ENCODE data around the gene OR51B4. TPM values are rescaled to one million over a fixed set of nuclear protein-coding genes. Genes with fewer than 3 reads are reported as not detected.
"Not testable (repeated sequence)": the region's sequence is repeated elsewhere in the genome, so short reads cannot be mapped to it uniquely, and the experiment has no call there.

Gene OR51B4, protein sequence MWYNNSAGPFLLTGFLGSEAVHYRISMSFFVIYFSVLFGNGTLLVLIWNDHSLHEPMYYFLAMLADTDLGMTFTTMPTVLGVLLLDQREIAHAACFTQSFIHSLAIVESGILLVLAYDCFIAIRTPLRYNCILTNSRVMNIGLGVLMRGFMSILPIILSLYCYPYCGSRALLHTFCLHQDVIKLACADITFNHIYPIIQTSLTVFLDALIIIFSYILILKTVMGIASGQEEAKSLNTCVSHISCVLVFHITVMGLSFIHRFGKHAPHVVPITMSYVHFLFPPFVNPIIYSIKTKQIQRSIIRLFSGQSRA
- not detected for total RNA-seq
- long read RNA-seq = 0 reads

DNA sequence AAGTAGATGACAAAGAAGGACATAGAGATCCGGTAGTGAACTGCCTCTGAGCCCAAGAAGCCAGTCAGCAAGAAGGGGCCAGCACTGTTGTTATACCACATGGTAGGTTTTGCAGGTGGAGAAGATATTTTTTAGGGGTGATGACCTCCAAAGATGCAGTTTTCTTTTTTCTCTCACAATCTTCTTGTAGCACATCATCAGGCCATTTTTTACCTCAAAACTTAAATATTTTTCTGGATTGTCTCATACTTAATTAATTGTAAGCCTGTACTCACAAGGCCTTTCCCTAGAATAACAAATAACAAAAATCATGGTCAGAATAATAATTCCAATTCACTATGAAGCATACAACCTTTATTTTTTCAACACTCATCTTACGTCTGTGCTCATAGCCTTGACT, at the start of gene OR51B4:
Gene OR51B4, minus strand, starts transcription at position 101 of the 400 bp plus-strand sequence. Its CDS starts 0 bp downstream, at position 101.
- ATAC-seq = no peak

DNA sequence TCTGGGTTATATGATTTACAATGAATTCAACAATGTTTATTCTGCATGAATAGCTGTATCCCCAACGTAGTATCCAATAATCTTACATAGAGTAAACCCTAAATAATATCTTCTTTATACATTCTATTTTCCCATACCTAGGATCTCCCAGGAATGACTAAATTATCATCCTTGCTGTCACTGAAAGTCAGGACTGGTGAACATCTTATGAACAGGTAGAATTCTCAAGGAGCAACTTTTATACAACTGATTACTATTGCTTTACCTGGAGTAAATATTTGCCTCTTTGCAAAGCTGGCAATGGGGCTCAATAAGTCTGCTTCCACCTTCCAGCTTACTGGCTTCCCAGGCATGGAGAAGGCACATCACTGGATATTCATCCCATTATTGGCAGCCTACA, 49.5 kb upstream of the OR51B4 start, which contains the start of gene OR51B6:
Gene OR51B6, plus strand, starts transcription at position 301 of the 400 bp plus-strand sequence. Its CDS starts 0 bp downstream, at position 301.
- intact Hi-C loops (cut with DNase I) = no loop called here
- DNase-seq (ENCODE audit: missing footprints) (no peak), ATAC-seq (no peak)

More for the DNA sequence above, at the start of gene OR51B4:
- intact Hi-C loops (cut with DNase I) = no loop called here
- no peak for DNase-seq (ENCODE audit: missing footprints)

DNA sequence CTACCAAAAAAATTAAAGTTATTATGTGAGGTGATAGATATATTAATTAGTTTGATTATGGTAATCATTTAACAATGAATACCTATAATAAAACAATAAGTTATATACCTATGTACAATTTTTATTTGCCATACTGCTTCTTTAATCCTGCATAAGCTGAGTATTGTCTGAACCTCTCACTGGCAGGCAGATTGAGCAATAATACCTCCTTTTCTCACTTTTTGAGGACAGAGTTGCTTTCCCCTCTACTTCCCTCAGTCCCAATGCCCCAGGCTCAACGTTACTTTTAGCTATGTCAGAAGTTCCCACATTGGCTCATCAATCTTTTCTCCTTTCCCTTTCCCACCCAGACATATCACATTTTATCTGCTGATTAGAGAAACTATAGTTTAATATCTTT, 47.8 kb upstream of the OR51B4 start:
- DNase-seq (ENCODE audit: missing footprints) (no peak), ATAC-seq (no peak)
- intact Hi-C loops (cut with DNase I) = no loop called here

DNA sequence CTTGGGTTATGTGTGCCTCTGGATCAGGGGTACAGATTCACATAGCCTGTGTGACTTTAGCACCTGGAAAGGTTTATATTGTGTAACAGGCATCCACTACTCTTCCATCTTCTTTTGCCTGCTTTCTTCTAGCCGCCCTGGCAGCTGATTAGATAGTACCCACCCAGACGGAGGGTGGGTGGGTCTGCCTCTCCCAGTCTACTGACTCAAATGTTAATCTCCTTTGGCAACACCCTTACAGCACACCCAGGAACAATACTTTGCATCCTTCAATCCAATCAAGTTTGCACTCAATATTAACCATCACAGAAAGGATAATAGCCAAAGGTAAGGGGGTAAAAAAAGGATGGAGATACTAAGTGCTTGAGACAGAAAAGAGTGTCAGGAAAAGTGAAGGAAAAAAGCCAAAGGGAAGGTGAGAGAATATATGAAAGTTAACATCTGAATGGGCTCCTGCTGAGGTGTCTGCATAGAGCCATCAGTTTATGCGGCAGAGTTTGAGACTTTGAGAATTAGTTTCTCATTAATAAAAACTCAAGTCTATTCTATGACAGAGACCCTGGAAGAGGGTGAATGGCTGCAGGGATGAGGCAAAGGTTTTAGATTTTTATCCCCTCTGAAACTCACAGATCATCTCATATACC, 46.9 kb upstream of the OR51B4 start:
- ATAC-seq = no peak
- intact Hi-C loops (cut with DNase I) = no loop called here
- no peak for DNase-seq (ENCODE audit: missing footprints)

DNA sequence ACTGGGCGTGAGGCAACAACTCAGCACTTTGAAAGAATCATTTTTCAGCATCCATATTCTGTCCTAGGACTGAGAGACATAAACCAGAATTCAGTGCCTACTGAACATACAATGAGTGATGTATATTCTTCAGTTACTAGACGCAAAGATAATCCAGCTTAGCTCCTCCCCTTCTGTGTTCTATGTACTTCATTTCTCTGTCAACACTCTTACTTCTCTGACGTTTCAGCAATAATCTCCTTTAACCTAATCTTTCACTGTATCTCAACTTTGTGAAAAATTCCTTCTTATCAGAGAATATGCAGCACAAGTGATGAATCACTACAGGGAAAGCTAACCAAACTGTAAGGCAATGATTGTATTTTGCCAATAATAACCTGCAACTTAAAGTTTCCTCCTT, 44.1 kb upstream of the OR51B4 start:
- DNase-seq (ENCODE audit: missing footprints) = no peak
- no peak for ATAC-seq
- intact Hi-C loops (cut with DNase I) = no loop called here

DNA sequence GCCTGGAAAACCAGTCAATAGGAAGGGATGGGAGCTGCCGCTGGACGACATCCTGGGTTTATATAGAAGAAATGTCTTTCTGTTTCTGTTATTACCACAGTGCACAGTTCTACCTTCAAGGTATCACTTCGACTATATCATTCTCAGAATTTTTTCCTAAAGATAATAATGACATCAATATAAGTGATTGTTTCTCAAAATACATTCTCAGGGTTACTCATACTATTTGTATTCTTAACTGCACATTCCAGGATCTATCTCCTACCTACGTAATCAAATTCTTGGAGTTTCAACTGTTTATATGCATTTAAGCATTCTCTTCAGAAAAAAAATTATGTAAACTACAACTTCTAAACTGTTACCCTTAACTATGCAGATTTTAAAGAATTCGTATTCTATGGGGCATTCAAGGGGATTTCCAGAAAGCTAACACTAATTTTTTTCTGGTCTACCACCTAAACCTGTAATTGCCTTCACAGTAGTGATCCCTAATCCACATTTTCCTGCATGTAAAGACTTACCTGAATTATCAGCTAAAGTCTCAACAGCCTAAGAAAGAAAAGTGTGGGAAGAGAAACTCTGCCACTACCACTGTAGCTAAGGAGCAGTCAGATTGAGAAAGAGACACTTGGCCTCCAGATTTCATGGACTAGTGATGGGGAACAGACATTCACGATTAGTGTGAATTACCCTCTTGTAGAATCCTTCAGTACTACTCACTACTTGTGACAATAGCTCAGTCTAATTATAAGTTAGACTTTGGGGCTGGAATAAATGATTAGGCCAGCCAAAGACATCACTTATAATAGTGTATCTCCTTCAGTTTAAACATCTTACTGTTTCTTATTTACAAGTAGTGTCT, 42.0 kb upstream of the OR51B4 start, which contains the start of gene OR51B5:
Gene OR51B5, minus strand, starts transcription at position 51 of the 862 bp plus-strand sequence. Its CDS starts 0 bp downstream, at position 51.
- ATAC-seq = no peak
- intact Hi-C loops (cut with DNase I) = no loop called here
- DNase-seq (ENCODE audit: missing footprints) = no peak

DNA sequence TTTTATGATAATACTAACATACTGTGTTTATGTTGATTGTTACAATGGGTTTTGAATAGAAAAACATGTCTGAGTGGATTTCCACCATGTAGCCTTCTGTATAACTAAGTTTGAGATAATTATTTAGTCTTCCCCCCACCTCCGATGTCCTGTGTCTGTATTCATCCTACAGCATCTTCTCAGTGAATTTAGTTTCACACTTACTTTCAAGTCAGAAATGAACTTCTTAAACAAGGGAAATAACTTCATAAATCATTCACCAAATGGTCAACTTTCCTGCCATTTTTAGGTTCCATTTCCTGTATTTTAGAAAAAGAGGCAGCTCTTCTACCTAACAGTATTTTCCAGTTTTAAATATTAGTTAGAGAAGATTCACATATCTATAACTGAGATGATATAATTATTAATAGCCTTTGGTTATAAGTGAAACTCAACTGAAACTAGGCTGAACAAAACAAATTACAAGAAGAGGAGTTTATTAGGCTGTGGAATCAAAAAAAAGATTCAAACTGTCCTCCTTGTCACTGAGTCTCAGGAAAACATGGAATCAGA, 38.1 kb upstream of the OR51B4 start:
- intact Hi-C loops (cut with DNase I) = no loop called here
- DNase-seq (ENCODE audit: missing footprints) (no peak), ATAC-seq (no peak)

DNA sequence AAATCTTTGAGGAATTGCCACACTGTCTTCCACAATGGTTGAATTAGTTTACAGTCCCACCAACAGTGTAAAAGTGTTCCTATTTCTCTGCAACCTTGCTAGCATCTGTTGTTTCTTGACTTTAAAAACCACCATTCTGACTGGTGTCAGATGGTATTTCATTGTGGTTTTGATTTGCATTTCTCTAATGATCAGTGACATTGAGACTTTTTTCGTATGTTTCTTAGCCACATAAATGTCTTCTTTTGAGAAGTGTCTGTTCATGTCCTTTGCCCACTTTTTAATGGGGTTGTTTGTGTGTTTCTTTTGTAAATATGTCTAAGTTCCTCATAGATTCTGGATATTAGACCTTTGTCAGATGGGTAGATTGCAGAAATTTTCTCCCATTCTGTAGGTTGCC, 35.5 kb upstream of the OR51B4 start:
- DNase-seq (ENCODE audit: missing footprints); ATAC-seq; intact Hi-C loops (cut with DNase I): not testable (repeated sequence)

DNA sequence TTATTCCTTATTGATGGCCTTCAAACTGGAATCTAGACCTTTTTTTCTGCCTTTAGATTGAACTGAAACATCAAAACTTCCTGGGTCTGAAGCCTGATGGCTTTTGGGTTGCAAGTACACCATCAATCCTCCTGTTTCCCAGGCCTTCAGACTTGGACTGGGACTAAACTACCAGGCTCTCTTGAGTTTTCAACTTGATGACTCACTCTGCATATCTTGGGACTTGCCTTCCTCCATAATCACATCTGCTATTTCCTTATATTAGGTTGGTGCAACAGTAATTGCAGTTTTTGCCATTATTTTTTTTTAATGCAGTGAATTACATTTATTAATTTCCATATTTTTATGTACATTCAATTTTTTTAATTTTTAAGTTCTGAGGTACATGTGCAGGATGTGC, 34.6 kb upstream of the OR51B4 start:
- ATAC-seq (no peak), DNase-seq (ENCODE audit: missing footprints) (no peak)
- intact Hi-C loops (cut with DNase I) = no loop called here

DNA sequence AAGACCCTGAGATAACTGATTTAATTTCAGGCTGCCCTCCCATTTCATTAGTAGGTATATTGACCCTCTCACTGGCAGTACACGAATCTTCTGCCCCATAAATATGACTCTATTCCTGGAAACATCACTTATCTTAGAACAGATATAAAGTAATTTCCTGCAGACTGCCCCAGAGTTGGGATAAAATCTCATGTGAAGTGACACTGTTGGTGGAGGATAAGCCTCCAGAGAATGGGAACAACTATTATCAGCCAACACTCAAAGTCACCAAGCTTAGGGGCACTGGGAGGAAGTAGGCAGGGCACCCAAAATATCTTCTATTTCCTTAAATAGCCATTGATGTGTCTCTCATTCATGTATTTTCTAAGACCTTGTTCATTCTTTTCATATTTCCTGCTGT, 33.4 kb upstream of the OR51B4 start:
- DNase-seq (ENCODE audit: missing footprints) = no peak
- ATAC-seq = no peak
- intact Hi-C loops (cut with DNase I) = no loop called here

DNA sequence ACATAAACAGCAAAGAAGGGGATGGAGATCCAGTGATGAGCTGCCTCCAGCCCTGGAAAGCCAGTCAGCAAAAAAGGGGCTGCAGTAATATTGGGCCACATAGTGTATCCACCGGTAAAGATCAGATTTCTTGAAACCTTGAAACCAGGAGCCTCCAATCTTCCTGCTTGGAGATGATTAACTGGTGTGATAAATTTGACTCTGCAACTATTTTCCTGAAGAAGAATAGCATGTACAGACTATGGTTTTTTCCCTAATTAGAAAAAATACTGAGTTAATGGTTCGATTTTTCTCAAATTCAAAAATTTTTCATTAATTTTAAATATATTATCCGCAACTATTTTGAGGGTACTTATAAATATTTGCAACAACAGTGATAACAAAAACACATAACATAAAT, 22.5 kb upstream of the OR51B4 start, which contains the start of gene OR51B2:
Gene OR51B2, minus strand, starts transcription at position 101 of the 400 bp plus-strand sequence. Its CDS starts 0 bp downstream, at position 101.
- intact Hi-C loops (cut with DNase I) = no loop called here
- DNase-seq (ENCODE audit: missing footprints) (no peak), ATAC-seq (no peak)

DNA sequence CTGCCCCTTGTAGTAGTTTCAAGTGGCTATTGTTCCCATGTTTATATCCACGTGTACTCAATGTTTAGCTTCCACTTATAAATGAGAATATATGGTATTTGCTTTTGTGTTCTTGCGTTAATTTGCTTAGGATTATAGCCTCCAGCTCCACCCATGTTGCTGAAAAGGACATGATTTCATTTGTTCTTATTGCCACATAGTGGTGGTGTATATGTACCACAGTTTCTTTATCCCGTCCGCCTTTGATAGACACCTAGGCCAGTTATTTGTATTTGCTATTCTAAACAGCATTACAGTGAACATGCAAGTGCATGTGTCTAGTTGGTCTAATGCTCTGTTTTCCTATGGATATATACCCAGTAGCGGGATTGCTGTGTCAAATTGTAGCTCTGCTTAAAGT, 15.5 kb upstream of the OR51B4 start:
- intact Hi-C loops (cut with DNase I) = no loop called here
- no peak for ATAC-seq
- no peak for DNase-seq (ENCODE audit: missing footprints)

DNA sequence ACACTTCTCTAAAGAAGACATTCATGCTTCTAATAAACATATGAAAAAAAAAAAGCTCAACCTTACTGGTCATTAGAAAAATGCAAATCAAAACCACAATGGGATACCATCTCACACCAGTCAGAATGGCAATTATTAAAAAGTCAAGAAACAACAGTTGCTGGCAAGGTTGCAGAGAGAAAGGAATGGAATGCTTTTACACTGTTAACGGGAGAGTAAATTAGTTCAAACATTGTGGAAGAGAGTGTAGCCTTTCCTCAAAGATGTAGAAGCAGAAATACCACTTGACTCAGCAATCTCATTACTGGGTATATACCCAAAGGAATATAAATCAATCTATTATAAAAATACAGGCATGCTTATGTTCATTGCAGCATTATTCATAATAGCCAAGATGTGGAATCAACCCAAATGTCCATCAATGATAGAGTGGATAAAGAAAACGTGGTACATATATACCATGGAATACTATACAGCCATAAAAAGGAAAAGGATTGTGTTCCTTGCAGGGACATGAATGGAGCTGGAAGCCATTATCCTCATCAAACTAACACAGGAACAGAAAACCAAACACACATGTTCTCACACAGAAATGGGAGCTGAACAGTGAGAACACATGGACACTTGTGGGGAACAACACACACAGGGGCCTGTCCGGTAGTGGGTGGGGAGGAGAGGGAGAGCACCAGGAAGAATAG, 11.7 kb upstream of the OR51B4 start:
- intact Hi-C loops (cut with DNase I); ATAC-seq; DNase-seq (ENCODE audit: missing footprints): not testable (repeated sequence)

DNA sequence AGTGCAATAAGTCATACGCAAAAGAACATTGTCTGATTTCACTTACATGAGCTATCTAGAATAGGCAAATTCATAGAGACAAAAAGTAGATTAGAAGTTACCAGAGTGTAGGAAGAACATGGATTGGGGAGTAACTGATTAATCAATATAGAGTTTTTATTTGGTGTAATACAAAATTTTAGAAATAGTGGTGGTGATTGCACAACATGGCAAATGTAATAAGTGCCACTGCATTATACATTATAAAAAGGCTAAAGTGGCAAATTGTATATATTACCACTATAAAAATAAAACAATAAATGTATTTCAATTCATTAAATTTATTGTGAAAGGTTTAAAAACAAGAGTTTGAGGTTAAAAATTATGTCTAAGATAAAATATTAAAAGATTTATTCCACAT, 8.7 kb upstream of the OR51B4 start:
- ATAC-seq (no peak), DNase-seq (ENCODE audit: missing footprints) (no peak)
- intact Hi-C loops (cut with DNase I) = no loop called here

DNA sequence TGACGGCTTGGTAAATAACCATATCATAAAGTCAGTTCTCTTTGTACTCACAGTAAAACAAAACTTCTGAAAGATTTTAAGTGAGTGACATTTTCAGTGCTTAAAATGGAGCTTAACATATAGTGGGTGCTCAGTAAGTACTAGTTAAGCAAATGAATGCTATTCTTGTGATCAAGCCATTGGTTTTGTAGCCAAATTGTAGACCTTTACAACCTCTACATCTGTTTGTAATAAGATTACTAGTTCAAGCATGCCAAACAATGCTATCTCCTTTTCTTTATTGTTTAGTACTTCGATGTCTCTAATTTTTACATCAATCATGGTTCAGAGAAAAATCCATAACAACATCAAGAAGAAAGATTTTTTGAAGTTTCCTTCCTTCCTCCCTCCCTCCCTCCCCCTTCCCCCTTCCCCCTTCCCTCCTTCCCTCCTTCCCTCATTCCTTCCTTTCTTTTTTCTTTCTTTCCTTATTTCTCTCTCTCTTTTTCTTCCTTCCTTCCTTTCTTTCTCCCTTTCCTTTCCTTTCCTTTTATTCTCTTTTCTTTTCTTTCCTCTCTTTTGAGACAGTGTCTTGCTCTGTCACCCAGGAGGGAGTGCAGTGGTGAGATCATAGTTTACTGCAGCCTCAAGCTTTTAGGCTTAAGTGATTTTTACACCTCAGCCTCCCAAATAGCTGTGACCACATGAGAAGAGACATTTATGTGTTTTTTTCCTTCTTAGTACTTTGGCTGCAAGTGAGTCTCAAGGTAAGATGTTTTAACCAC, 5.7 kb upstream of the OR51B4 start:
- DNase-seq (ENCODE audit: missing footprints) (no peak), ATAC-seq (no peak)
- intact Hi-C loops (cut with DNase I) = no loop called here

DNA sequence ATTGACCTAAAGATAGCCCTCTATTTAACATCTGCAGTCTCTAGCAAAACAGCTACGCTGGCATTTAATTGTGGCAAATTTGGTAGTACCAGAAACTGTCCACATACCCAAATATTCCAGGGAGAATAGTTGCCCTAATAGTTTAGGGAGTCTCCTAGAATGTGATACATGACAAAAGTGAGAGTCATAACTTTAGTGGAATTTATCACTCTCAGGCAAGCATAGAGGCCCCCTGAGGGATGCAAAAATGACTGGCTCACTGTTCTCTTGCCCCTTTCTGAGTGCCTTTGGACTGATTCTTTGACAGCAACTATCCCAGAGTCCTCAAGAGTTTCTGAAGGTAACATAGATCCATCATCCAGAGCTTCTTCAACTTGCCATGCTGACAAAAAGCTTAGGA, 2.3 kb upstream of the OR51B4 start:
- ATAC-seq = no peak
- no peak for DNase-seq (ENCODE audit: missing footprints)
- intact Hi-C loops (cut with DNase I) = no loop called here

DNA sequence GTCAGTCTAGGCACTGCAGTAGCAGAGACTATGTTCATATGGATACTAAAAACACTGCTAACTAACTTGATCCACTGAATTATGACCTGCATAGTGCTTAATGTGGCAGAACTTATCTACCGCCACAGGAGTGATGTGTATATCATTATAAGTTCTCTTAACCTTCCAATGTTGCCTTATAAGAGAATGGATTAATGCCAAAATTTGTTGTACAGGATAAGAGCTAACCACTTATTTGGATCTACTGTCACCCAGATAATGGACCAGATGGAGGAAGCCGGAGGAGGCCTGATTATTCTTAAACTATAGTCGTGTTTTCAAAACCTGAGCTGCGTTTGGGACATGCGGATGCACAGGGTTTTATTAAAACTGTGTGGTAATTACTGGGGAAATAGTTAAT, 1.9 kb upstream of the OR51B4 start:
- intact Hi-C loops (cut with DNase I) = no loop called here
- no peak for ATAC-seq
- DNase-seq (ENCODE audit: missing footprints) = no peak

DNA sequence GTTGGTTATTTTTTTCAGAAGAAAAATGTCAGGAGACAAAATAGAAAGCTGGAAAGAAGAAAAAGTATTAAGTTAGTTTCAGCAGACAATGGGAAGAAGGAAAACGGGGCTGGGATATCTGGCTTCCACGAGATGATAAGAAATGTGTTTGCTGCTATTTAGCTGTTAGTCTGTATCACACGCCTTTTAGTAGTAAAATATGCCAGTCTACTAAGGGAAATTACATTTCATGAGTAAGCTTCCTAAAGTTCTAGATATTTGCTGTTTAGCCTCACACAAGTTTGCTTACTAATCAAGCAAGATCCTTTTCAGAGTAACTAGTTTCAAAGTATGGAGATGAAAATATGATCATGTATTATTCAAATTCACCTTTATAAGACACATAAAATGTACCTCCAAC, 1.5 kb downstream of the OR51B4 start:
- no peak for DNase-seq (ENCODE audit: missing footprints)
- ATAC-seq = no peak
- intact Hi-C loops (cut with DNase I) = no loop called here
